RWPE2 (cell line): ENCODE results near the gene SLC43A2.
"Not testable (repeated sequence)": the region's sequence is repeated elsewhere in the genome, so short reads cannot be mapped to it uniquely, and the experiment has no call there.

Experiments
- ATAC-seq: fragments of 200-7000 bp; cut with Tn5 transposase; 3 replicates; pipeline ENCODE4 v1.9.1; 2021; ENCODE audit warnings: low read depth
- DNase-seq: peaks from one replicate; pipeline ENCODE4 v3.0.0-alpha.2; 2020; ENCODE audit warnings: low spot score
- H3K27ac ChIP-seq: fragments of 450-650 bp; 2 replicates; pipeline ENCODE4 v1.5.1; 2017; ENCODE audit warnings: mild to moderate bottlenecking; ENCODE audit not compliant: poor library complexity, severe bottlenecking
- H3K27me3 ChIP-seq: fragments of 250-450 bp; sonication (Bioruptor Pico); 2 replicates; pipeline ENCODE4 v1.5.1; 2021; ENCODE audit warnings: mild to moderate bottlenecking, moderate library complexity; ENCODE audit not compliant: insufficient read depth, poor library complexity, severe bottlenecking
- H3K36me3 ChIP-seq: fragments of 250-450 bp; sonication (Bioruptor Pico); 2 replicates; pipeline ENCODE4 v1.5.1; 2020; ENCODE audit warnings: low read depth, mild to moderate bottlenecking, moderate library complexity
- H3K4me1 ChIP-seq: fragments of 250-450 bp; sonication (Bioruptor Pico); 2 replicates; pipeline ENCODE4 v1.5.1; 2021; ENCODE audit warnings: mild to moderate bottlenecking, moderate library complexity; ENCODE audit not compliant: insufficient read depth, poor library complexity, severe bottlenecking
- H3K4me3 ChIP-seq: fragments of 250-450 bp; sonication (Bioruptor Pico); 2 replicates; pipeline ENCODE4 v1.5.1; 2021; ENCODE audit warnings: mild to moderate bottlenecking, moderate library complexity; ENCODE audit not compliant: severe bottlenecking
- H3K9me3 ChIP-seq: fragments of 250-450 bp; sonication (Bioruptor Pico); 2 replicates; pipeline ENCODE4 v1.5.1; 2021; ENCODE audit warnings: mild to moderate bottlenecking, moderate library complexity; ENCODE audit not compliant: severe bottlenecking
- CTCF ChIP-seq: fragments of 450-650 bp; IDR thresholded peaks from one replicate; pipeline ENCODE4 v1.5.1; 2017; ENCODE audit warnings: mild to moderate bottlenecking, moderate library complexity; ENCODE audit not compliant: poor library complexity, severe bottlenecking

The SLC43A2 gene

DNA sequence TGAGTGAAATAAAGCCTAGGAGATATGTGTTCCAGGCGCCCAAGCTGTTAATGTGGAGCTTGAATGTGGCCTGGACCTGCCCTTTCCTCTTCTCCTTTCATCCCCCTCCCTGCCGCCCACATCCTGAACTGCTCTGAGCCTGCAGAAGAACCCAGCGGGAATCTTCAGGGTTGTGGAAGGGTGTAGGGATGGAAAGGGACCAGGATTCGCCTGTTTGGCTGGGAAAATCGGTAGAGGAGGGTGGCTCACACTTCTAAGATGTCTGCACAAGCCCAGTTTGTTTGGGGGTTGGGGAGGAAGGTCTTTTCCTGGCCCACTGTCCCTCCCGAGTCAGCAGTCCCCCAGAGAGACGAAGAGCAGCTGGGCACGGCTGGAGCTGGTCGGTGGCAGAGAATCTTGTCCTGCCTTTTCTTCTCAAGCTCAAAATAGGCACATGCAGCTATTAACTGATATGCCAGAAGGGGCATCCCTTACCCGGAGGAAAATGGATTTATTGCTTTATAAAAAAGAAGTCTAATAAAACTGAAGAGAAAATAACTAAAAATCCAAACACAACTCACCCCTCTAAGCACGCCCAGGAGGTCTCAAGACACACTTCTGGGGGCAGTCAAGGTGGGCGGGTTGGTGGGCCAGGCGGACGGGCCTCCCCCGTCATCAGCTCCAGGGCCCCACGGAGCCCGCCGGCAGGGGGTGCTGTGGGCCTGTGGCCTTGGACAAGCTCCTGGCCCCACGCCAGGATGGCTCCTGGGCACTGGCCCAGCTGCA is 54.5 kb downstream of the SLC43A2 start:
- Histone ChIP-seq H3K9me3 (no peaks in the 10 kb centered on the region), H3K27me3 (no peaks in the 10 kb centered on the region), H3K36me3 (no peaks in the 10 kb centered on the region), H3K27ac (peak overlapping the region; percentile 18), H3K4me3 (no peak overlapping the region), H3K4me1 (peaks cover 11% of the 10 kb centered on the region)
- peak; percentile 41 for ATAC-seq
- DNase-seq, result peak; percentile 75
- peak; percentile 95 for TF ChIP-seq CTCF

- not testable (repeated sequence) for H3K27me3 ChIP-seq, H3K9me3 ChIP-seq, ATAC-seq, DNase-seq, H3K4me3 ChIP-seq, H3K27ac ChIP-seq, H3K36me3 ChIP-seq
- peaks cover 11% of the 10 kb centered on the region for H3K4me1 ChIP-seq
Observed at GRCh38 chr17:1572646-1573045, 56.0 kb downstream of the SLC43A2 start.

DNA sequence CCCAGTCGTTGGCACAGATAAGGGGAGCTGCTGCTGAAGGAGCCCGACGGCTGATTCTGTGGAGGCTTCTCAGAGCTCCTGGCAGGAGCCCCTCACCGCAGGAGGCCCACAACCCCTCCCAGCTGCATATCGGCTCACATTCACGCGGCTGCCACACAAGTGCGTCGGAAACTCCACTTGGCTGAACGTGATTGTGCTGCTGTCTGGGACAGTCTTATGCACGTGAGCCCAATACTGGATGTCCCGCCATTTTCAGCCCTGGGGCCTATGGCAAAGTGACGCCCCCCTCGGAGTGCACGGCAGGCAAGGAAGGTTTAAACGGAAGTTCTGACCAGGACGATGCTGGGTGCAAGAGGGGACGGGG is 57.3 kb downstream of the SLC43A2 start:
- H3K4me1 ChIP-seq, result peaks cover 3% of the 10 kb centered on the region

DNA sequence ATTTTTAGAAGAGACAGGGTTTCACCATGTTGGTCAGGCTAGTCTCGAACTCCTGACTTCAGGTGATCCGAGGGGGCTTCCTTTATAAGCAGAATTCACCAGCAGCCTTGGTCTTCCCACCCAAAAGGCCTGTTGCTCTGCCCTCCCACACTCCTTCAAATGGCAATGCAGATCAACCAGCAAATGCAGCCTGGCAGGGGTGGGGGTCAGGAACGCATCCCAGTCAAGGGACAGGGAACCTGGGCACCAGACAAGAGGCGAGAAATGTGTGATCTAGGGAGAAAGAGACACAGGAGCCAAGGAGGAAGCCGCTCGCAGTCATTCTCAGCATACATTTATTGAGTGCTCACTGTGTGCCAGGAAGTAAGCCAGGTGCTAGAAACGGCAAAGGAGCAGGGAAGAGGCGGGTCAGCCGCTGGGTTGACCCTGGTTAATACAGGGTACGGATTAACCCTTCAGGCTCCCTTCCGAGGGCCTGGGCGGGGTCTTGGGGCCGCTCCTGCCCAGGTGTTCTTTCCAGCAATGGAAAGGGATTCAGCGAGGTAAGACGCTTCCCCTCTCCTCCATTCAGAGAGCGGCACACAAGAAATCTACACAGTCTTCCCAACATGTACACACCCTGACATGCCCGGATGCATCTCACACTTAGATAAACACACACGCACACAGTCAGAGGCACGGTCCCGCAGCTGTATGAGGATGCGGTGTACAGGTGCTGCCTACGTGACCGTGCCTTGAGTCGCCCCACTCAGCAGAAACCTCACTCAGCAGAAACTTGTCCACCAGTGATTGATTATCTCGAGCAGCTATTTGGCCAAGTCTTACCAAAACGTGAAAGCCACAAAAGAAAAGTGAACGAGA is 59.5 kb downstream of the SLC43A2 start:
- no peaks in the 10 kb centered on the region for H3K36me3 ChIP-seq
- TF ChIP-seq CTCF, result no peak
- no peaks in the 10 kb centered on the region for H3K9me3 ChIP-seq
- DNase-seq, result no peak
- no peak overlapping the region for H3K27ac ChIP-seq
- no peaks in the 10 kb centered on the region for H3K4me1 ChIP-seq
- no peaks in the 10 kb centered on the region for H3K27me3 ChIP-seq
- no peak overlapping the region for H3K4me3 ChIP-seq
- ATAC-seq, result peak; percentile 30; the same call in 1 of the 3 replicates

More for the DNA sequence above, 57.3 kb downstream of the SLC43A2 start:
- ATAC-seq, result no peak
- H3K27ac ChIP-seq, result no peak overlapping the region
- H3K27me3 ChIP-seq, result no peaks in the 10 kb centered on the region
- no peaks in the 10 kb centered on the region for H3K9me3 ChIP-seq
- no peak overlapping the region for H3K4me3 ChIP-seq
- H3K36me3 ChIP-seq, result no peaks in the 10 kb centered on the region
- DNase-seq, result no peak
- no peak for TF ChIP-seq CTCF

DNA sequence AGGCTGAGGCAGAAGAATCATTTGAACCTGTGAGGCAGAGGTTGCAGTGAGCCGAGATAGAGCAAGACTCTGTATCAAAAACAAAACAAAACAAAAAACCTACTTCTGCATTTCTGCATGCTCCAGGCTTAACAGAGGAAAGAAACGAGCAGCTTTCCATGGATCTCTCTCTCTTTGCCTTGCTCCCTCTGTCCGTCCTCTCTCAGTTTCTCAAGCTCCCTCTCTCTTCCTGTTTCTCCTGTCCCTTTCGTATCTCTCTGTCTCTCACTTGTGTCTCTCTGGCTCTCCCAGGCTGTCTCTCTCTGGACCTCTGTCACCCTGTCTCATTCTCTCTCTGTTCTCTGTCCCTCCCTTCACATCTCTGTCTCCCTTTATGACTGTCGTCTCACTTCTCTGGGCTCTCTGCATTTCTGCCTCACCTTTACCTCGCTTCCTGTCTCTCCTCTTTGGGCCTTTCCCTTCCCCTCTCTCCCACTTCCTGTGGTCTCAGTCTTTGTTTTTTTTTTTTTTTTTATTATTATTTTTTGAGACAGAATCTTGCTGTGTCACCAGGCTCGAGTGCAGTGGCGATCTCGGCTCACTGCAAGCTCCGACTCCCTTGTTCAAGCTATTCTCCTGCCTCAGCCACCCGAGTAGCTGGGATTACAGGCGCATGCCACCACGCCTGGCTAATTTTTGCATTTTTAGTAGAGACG is 62.0 kb downstream of the SLC43A2 start:
- Histone ChIP-seq H3K27ac (no peak overlapping the region), H3K36me3 (no peaks in the 10 kb centered on the region), H3K27me3 (no peaks in the 10 kb centered on the region), H3K4me1 (no peaks in the 10 kb centered on the region), H3K9me3 (no peaks in the 10 kb centered on the region), H3K4me3 (no peak overlapping the region)
- no peak for TF ChIP-seq CTCF
- DNase-seq (no peak), ATAC-seq (no peak)
